SK-N-SH (cell line): ENCODE results near the gene PEX26.
"Not testable (repeated sequence)": the region's sequence is repeated elsewhere in the genome, so short reads cannot be mapped to it uniquely, and the experiment has no call there.

Experiments
- EZH2phosphoT487 ChIP-seq: fragments of 200-600 bp; sonication (generic); IDR thresholded peaks from 2 replicates; pipeline ENCODE4 v1.6.1; 2017; ENCODE audit warnings: low read depth, mixed run types, mild to moderate bottlenecking, antibody characterized with exemption, moderate library complexity, borderline replicate concordance
- TF ChIP-seq, protein P1 (sequence below): fragments of 200-600 bp; sonication (generic); IDR thresholded peaks from 2 replicates; pipeline ENCODE4 v1.6.1; 2017; ENCODE audit warnings: antibody characterized with exemption, mild to moderate bottlenecking, moderate library complexity

DNA sequence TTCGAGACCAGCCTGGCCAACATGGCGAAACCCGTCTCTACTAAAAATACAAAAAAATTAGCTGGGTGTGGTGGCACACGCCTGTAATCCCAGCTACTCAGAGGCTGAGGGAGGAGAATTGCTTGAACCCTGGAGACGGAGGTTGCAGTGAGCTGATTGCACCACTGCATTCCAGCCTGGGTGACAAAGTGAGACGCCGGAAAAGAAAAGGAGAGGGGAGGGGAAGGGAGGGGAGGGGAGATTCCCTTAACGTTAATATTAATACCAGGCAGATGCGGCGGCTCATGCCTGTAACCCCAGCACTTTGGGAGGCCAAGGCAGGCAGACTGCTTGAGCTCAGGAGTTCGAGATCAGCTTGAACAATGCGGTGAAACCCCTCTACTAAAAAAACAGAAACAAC lies 26.7 kb upstream of the PEX26 start:
- TF ChIP-seq, protein P1, sequence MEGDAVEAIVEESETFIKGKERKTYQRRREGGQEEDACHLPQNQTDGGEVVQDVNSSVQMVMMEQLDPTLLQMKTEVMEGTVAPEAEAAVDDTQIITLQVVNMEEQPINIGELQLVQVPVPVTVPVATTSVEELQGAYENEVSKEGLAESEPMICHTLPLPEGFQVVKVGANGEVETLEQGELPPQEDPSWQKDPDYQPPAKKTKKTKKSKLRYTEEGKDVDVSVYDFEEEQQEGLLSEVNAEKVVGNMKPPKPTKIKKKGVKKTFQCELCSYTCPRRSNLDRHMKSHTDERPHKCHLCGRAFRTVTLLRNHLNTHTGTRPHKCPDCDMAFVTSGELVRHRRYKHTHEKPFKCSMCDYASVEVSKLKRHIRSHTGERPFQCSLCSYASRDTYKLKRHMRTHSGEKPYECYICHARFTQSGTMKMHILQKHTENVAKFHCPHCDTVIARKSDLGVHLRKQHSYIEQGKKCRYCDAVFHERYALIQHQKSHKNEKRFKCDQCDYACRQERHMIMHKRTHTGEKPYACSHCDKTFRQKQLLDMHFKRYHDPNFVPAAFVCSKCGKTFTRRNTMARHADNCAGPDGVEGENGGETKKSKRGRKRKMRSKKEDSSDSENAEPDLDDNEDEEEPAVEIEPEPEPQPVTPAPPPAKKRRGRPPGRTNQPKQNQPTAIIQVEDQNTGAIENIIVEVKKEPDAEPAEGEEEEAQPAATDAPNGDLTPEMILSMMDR = not testable (repeated sequence)
- TF ChIP-seq EZH2phosphoT487 = not testable (repeated sequence)
